ENCODE measurements around the gene ABCF1. TPM values are rescaled to one million over a fixed set of nuclear protein-coding genes. Genes with fewer than 3 reads are reported as not detected.

The ABCF1 gene
- total and polyA plus RNA-seq, 9 of the 15 experiments (the other 6 are each of a cell fraction or from before 2014, with no cell fraction given) = 41.6 to 193 (median 102) TPM

DNA sequence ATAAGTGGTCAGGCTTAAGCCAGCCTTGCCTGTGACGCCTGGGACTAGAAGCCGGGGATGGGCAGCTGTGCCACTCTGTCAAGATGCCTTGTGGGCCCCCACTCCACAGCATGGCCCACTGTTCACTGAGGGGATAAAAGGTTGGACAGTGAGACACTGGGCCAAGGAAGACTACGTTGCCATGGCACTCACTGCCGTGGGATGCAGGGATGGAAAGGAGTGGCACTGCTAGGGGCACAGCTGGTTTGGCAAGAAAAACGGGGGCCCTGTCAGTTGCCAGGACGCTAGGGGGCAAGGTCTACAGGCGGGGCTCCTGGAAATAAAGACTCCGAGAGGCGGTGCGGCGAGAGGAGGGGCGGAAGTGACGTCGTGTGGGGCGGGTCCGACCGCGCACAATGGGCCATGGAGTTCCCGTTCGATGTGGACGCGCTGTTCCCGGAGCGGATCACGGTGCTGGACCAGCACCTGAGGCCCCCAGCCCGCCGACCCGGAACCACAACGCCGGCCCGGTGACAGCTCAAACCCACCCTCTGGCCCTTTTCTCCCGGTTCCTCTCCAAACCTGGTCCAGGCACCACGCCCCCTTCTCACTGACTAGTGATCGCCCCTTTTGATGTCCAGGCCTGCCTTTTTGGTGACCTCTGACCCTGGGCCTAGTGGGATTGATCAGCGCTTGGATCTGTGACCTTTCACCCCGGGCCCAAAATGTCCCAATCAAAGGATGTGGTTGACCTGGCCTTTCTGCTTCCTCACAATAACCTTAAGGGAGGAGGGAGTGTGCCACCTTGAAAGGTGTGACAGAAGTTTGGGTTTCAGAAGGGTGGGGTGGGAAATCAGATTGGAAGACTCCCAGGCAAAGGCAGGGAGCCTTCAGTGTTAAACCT lies 55.5 kb downstream of the ABCF1 start, which contains the start of gene ATAT1 (continued):
- TF ChIP-seq TAF1 (IDR thresholded peaks at IDR 0.05; ENCODE audit: control insufficient read depth, extremely low read depth, insufficient read depth, low read length, severe bottlenecking) = no peak
- peak; percentile 82 for TF ChIP-seq GABPB1 (CRISPR knock-in tag; IDR thresholded peaks at IDR 0.05)
- no peak; the same call in 1 of the 2 replicates for TF ChIP-seq RFX1 (IDR thresholded peaks at IDR 0.05)
- TF ChIP-seq, protein P1, sequence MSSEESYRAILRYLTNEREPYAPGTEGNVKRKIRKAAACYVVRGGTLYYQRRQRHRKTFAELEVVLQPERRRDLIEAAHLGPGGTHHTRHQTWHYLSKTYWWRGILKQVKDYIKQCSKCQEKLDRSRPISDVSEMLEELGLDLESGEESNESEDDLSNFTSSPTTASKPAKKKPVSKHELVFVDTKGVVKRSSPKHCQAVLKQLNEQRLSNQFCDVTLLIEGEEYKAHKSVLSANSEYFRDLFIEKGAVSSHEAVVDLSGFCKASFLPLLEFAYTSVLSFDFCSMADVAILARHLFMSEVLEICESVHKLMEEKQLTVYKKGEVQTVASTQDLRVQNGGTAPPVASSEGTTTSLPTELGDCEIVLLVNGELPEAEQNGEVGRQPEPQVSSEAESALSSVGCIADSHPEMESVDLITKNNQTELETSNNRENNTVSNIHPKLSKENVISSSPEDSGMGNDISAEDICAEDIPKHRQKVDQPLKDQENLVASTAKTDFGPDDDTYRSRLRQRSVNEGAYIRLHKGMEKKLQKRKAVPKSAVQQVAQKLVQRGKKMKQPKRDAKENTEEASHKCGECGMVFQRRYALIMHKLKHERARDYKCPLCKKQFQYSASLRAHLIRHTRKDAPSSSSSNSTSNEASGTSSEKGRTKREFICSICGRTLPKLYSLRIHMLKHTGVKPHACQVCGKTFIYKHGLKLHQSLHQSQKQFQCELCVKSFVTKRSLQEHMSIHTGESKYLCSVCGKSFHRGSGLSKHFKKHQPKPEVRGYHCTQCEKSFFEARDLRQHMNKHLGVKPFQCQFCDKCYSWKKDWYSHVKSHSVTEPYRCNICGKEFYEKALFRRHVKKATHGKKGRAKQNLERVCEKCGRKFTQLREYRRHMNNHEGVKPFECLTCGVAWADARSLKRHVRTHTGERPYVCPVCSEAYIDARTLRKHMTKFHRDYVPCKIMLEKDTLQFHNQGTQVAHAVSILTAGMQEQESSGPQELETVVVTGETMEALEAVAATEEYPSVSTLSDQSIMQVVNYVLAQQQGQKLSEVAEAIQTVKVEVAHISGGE (CRISPR knock-in tag; IDR thresholded peaks at IDR 0.05) = peak in 2 of 3 experiments; percentile 53 to 66; a peak in 3 of 6 replicates
- no peak for TF ChIP-seq ZNF75A (CRISPR knock-in tag; IDR thresholded peaks at IDR 0.05)
- TF ChIP-seq ATF4 (CRISPR knock-in tag; IDR thresholded peaks at IDR 0.05) = no peak
- TF ChIP-seq GTF2E2 (tag; IDR thresholded peaks at IDR 0.05) = no peak
- TF ChIP-seq, protein P2, sequence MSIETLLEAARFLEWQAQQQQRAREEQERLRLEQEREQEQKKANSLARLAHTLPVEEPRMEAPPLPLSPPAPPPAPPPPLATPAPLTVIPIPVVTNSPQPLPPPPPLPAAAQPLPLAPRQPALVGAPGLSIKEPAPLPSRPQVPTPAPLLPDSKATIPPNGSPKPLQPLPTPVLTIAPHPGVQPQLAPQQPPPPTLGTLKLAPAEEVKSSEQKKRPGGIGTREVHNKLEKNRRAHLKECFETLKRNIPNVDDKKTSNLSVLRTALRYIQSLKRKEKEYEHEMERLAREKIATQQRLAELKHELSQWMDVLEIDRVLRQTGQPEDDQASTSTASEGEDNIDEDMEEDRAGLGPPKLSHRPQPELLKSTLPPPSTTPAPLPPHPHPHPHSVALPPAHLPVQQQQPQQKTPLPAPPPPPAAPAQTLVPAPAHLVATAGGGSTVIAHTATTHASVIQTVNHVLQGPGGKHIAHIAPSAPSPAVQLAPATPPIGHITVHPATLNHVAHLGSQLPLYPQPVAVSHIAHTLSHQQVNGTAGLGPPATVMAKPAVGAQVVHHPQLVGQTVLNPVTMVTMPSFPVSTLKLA (conservative IDR thresholded peaks at IDR 0.05) = no peak
- TF ChIP-seq DACH1 (IDR thresholded peaks at IDR 0.05; ENCODE audit: partially characterized antibody) = no peak
- TF ChIP-seq NUFIP1 (IDR thresholded peaks at IDR 0.05; ENCODE audit: partially characterized antibody) = no peak
- TF ChIP-seq TEAD1 (CRISPR knock-in tag; IDR thresholded peaks at IDR 0.05) = no peak
- TF ChIP-seq RBFOX2 (IDR thresholded peaks at IDR 0.05; ENCODE audit: low read depth, low read length) = peak; percentile 78
- peak; percentile 79 for TF ChIP-seq POLR2A (conservative IDR thresholded peaks at IDR 0.05)
- peak; percentile 46; the same call in 1 of the 2 replicates for TF ChIP-seq TFAP4 (CRISPR knock-in tag; IDR thresholded peaks at IDR 0.05; ENCODE audit: borderline replicate concordance)
- no peak for TF ChIP-seq NFIC (IDR thresholded peaks at IDR 0.05)
- TF ChIP-seq POU5F1 (IDR thresholded peaks at IDR 0.05; ENCODE audit: borderline replicate concordance, low read depth, low read length, partially characterized antibody) = no peak
- no peak for TF ChIP-seq RBBP5 (IDR thresholded peaks at IDR 0.05; ENCODE audit: borderline replicate concordance, insufficient read depth, low read length, poor library complexity, severe bottlenecking)
- TF ChIP-seq ZNF707 (CRISPR knock-in tag; conservative IDR thresholded peaks at IDR 0.05) = no peak
- TF ChIP-seq ZNF324 (CRISPR knock-in tag; IDR thresholded peaks at IDR 0.05) = 0 out of 2 replicates have a peak, but pooled peaks have one; percentile 22

All from K562 (cell line).